HCT116 (cell line): Measurements from ENCODE around the gene TNNT2. TPM values are rescaled to one million over a fixed set of nuclear protein-coding genes. Genes with fewer than 3 reads are reported as not detected.

ENCODE experiments used
- ATAC-seq: fragments of 200-7000 bp; cut with Tn5 transposase; 2 replicates; pipeline ENCODE4 v1.9.1; 2020; ENCODE audit warnings: mild to moderate bottlenecking, moderate library complexity
- BruUV-seq: library from RNA; stranded (reverse); fragments of 400-500 nt; replicated peaks from 2 replicates; lab custom pipeline; 2021; lab: Mats Ljungman, UMichigan
- CTCF ChIA-PET: fragments of 300-600 bp; sonication (Branson Sonifier 250); formaldehyde crosslinking; loops from one replicate; lab custom pipeline; 2021; ENCODE audit warnings: antibody characterized with exemption; lab: Charles Lee
- POLR2A ChIA-PET: fragments of 300-600, 350-600 bp; sonication (Branson Sonifier 250); formaldehyde crosslinking; loops from one replicate; lab custom pipeline; 2021; ENCODE audit warnings: antibody characterized with exemption; lab: Charles Lee
- RAD21 ChIA-PET, 2 experiments: fragments of 300-600 bp; sonication (Branson Sonifier 250); formaldehyde crosslinking; loops; one replicate each; lab custom pipeline; 2023; ENCODE audit warnings: low total read pairs in 2 of 2; ENCODE audit not compliant: uncharacterized antibody in 2 of 2, unreplicated experiment in 2 of 2, low non-redundant PET in 1 of 2; lab: Charles Lee
- DNase-seq: peaks from one replicate; pipeline ENCODE4 v3.0.0-alpha.2; 2010; ENCODE audit warnings: low read depth, low spot score
- H2AFZ ChIP-seq: fragments of 200-600 bp; shearing (Covaris generic), sonication (generic); 2 replicates; pipeline ENCODE4 v1.6.1; 2017; ENCODE audit warnings: low read depth, mixed run types, mixed read lengths, antibody characterized with exemption, low read length; ENCODE audit not compliant: poor library complexity, severe bottlenecking
- H3K27ac ChIP-seq: 2 replicates; pipeline ENCODE4 v1.5.1; 2012; ENCODE audit warnings: low read depth, low read length
- H3K27me3 ChIP-seq: fragments of 200-600 bp; sonication (generic); 2 replicates; pipeline ENCODE4 v1.6.1; 2016; ENCODE audit warnings: mixed run types, low read length, mixed read lengths; ENCODE audit not compliant: insufficient read depth
- H3K36me3 ChIP-seq, 2 experiments: fragments of 200-500 bp in 1 of 2; fragments of 200-600 bp in 1 of 2; sonication (Bioruptor generic) in 1 of 2; sonication (generic) in 1 of 2; 2 replicates each; pipeline versions ENCODE4 v1.5.1 to v1.6.1; 2014 to 2016; ENCODE audit warnings: low read length in 2 of 2, inconsistent platforms in 1 of 2, mixed read lengths in 1 of 2, mixed run types in 1 of 2; ENCODE audit not compliant: insufficient read depth in 2 of 2, control insufficient read depth in 1 of 2
- H3K4me1 ChIP-seq, 2 experiments: fragments of 200-600 bp in 1 of 2; sonication (generic) in 1 of 2; 2 replicates each; pipeline versions ENCODE4 v1.5.1 to v1.6.1; 2012 to 2017; ENCODE audit warnings: low read length in 2 of 2, inconsistent platforms in 1 of 2, mild to moderate bottlenecking in 1 of 2, mixed read lengths in 1 of 2, mixed run types in 1 of 2, moderate library complexity in 1 of 2; ENCODE audit not compliant: insufficient read depth in 2 of 2, control insufficient read depth in 1 of 2
- H3K4me2 ChIP-seq: fragments of 200-600 bp; sonication (generic); 2 replicates; pipeline ENCODE4 v1.6.1; 2017; ENCODE audit warnings: mixed run types, low read length, mixed read lengths
- H3K4me3 ChIP-seq, 2 experiments: fragments of 200-600 bp in 1 of 2; sonication (generic) in 1 of 2; replicated peaks in 1 of 2; 2 replicates each; pipeline ENCODE4 v1.5.1; 2011 to 2016; ENCODE audit warnings: low read length in 2 of 2, control low read depth in 1 of 2, low read depth in 1 of 2, mild to moderate bottlenecking in 1 of 2, mixed read lengths in 1 of 2, mixed run types in 1 of 2
- H3K79me2 ChIP-seq: fragments of 200-600 bp; sonication (generic); 2 replicates; pipeline ENCODE4 v1.6.1; 2017; ENCODE audit warnings: mild to moderate bottlenecking, mixed run types, low read length, moderate library complexity, mixed read lengths; ENCODE audit not compliant: insufficient read depth
- H3K9ac ChIP-seq: fragments of 200-600 bp; sonication (generic); 2 replicates; pipeline ENCODE4 v1.6.1; 2016; ENCODE audit warnings: low read length, mixed read lengths
- H3K9me2 ChIP-seq: fragments of 200-600 bp; sonication (generic), shearing (Covaris generic); 2 replicates; pipeline ENCODE4 v1.6.1; 2017; ENCODE audit warnings: mixed run types, mild to moderate bottlenecking, moderate library complexity; ENCODE audit not compliant: insufficient read depth
- H3K9me3 ChIP-seq, 2 experiments: fragments of 200-500 bp in 1 of 2; fragments of 200-600 bp in 1 of 2; sonication (Bioruptor generic) in 1 of 2; sonication (generic) in 1 of 2; 2 replicates each; pipeline ENCODE4 v1.6.1; 2014 to 2017; ENCODE audit warnings: low read length in 2 of 2, mixed read lengths in 2 of 2, inconsistent platforms in 1 of 2, low read depth in 1 of 2, mild to moderate bottlenecking in 1 of 2, mixed run types in 1 of 2, moderate library complexity in 1 of 2; ENCODE audit not compliant: control insufficient read depth in 1 of 2, insufficient read depth in 1 of 2
- H4K20me1 ChIP-seq: fragments of 200-600 bp; sonication (generic), shearing (Covaris generic); 2 replicates; pipeline ENCODE4 v1.6.1; 2017; ENCODE audit warnings: mixed run types, mild to moderate bottlenecking, moderate library complexity; ENCODE audit not compliant: insufficient read depth
- CEBPB ChIP-seq: IDR thresholded peaks from 2 replicates; pipeline ENCODE4 v1.6.1; 2012; ENCODE audit warnings: low read depth
- POLR2AphosphoS5 ChIP-seq: IDR thresholded peaks from 2 replicates; pipeline ENCODE4 v1.6.1; 2011; ENCODE audit warnings: mild to moderate bottlenecking, low read depth, low read length, moderate library complexity
- RAD21 ChIP-seq: IDR thresholded peaks from 2 replicates; pipeline ENCODE4 v1.6.1; 2012; ENCODE audit warnings: low read depth, mild to moderate bottlenecking
- SIN3A ChIP-seq: IDR thresholded peaks from 2 replicates; pipeline ENCODE4 v1.6.1; 2012; ENCODE audit warnings: low read depth
- TCF7L2 ChIP-seq: IDR thresholded peaks from 2 replicates; pipeline ENCODE4 v1.7.0; 2011; ENCODE audit warnings: borderline replicate concordance, inconsistent platforms; ENCODE audit not compliant: insufficient read depth, insufficient read length; ENCODE audit errors: extremely low read depth
- YY1 ChIP-seq: IDR thresholded peaks from 2 replicates; pipeline ENCODE4 v1.6.1; 2011; ENCODE audit warnings: low read length, low read depth, moderate library complexity, mild to moderate bottlenecking; ENCODE audit not compliant: insufficient replicate concordance; ENCODE audit errors: extremely low read depth
- ZFX ChIP-seq: fragments of 450-650 bp; IDR thresholded peaks from 2 replicates; pipeline ENCODE4 v1.6.1; 2017
- intact Hi-C: fragments of 100-400 bp; cut with micrococcal nuclease; formaldehyde crosslinking; loops from 2 replicates; pipeline ENCODE4 v1.10.0; 2022
- total RNA-seq: library from RNA; stranded (reverse); gene quantifications from one replicate; pipeline ENCODE4 v1.2.1, GENCODE V29; 2021; ENCODE audit not compliant: unreplicated experiment
- TF ChIP-seq, protein P1 (sequence below): IDR thresholded peaks from 2 replicates; pipeline ENCODE4 v1.6.1; 2012; ENCODE audit warnings: low read depth

TNNT2 gene
- total RNA-seq, 1 experiment from 2014 or later: 2.0 TPM

DNA sequence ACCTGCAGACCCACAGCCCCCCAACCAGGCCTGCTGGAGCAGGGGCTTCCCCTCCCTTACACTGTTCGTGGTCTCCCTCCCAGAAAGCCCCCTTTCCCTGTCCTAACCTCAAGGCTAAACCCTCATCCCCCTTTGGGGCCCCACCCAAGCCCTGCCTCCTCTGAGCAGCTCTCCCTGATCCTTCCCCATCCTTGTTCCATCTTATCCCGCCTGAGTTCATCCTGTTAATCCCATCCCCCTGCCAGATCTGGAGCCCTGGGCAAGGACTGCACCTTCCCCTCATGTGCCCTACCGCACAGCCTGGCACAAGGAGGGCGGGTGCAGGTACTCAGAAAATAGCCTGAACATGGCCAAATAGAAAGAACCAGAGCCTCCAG is 6.9 kb upstream of the TNNT2 start:
- no peak overlapping the region for H3K4me3 ChIP-seq
- H3K9me2 ChIP-seq: no peaks in the 10 kb centered on the region
- ChIA-PET CTCF (no interaction called here), RAD21 (no interaction called here), POLR2A (no interaction called here)
- DNase-seq (no peak), ATAC-seq (no peak)
- H3K36me3 ChIP-seq: peaks cover 14 to 47% of the 10 kb centered on the region in 2 experiments; a peak in 3 of 4 replicates
- H3K9ac ChIP-seq: no peak overlapping the region
- intact Hi-C loops: no loop called here
- no peaks in the 10 kb centered on the region; the same call in 1 of the 2 replicates for H4K20me1 ChIP-seq
- no peaks in the 10 kb centered on the region for H3K4me1 ChIP-seq
- H3K27ac ChIP-seq: no peak overlapping the region
- no TSS peak for BruUV-seq
- H3K9me3 ChIP-seq: no peaks in the 10 kb centered on the region
- H3K79me2 ChIP-seq: peaks cover 3% of the 10 kb centered on the region; the same call in 1 of the 2 replicates
- H2AFZ ChIP-seq: no peak overlapping the region
- H3K27me3 ChIP-seq: no peaks in the 10 kb centered on the region
- TF ChIP-seq, protein P1, sequence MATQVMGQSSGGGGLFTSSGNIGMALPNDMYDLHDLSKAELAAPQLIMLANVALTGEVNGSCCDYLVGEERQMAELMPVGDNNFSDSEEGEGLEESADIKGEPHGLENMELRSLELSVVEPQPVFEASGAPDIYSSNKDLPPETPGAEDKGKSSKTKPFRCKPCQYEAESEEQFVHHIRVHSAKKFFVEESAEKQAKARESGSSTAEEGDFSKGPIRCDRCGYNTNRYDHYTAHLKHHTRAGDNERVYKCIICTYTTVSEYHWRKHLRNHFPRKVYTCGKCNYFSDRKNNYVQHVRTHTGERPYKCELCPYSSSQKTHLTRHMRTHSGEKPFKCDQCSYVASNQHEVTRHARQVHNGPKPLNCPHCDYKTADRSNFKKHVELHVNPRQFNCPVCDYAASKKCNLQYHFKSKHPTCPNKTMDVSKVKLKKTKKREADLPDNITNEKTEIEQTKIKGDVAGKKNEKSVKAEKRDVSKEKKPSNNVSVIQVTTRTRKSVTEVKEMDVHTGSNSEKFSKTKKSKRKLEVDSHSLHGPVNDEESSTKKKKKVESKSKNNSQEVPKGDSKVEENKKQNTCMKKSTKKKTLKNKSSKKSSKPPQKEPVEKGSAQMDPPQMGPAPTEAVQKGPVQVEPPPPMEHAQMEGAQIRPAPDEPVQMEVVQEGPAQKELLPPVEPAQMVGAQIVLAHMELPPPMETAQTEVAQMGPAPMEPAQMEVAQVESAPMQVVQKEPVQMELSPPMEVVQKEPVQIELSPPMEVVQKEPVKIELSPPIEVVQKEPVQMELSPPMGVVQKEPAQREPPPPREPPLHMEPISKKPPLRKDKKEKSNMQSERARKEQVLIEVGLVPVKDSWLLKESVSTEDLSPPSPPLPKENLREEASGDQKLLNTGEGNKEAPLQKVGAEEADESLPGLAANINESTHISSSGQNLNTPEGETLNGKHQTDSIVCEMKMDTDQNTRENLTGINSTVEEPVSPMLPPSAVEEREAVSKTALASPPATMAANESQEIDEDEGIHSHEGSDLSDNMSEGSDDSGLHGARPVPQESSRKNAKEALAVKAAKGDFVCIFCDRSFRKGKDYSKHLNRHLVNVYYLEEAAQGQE: no peak
- no peak for TF ChIP-seq ZFX
- no peak overlapping the region for H3K4me2 ChIP-seq

DNA sequence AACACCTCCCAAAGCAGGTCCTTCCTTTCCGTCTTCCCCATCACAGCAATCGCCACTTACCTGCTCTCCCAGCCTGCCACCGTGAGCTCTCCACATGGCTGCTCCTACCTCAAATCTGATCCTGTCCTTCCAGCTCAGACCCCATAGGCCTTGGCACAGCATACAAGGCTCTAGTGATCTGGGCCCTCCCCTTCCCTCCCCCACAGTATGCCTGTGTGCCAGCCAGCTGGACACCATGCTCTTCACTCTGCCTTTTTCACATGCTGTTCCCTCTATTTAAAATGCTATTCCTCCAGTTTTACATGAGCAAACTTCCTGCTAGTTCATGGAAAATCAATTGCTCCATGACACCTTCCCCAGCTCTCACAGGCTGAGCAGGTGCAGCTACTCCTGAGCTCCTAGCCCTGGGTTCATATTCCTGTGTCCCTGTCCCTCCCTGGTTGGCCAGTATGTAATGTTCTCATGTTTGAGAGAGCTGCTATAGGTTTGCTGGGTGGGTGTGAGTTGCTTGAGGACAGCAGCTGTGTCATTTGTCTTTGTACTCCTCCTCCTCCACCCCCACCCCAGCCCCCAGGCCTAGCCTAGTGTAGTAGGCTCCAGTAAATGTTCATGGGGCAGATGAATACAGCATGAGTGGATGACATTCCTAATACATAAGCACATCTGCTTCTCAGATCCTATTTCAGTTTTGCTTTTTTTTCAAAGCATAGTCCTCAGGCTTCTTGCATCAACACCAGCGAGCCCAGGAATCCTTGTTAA is 6.3 kb upstream of the TNNT2 start:
- RAD21 ChIA-PET: no interaction called here
- Histone ChIP-seq H3K27ac (no peak overlapping the region), H3K4me2 (no peak overlapping the region), H3K36me3 (peaks cover 9 to 47% of the 10 kb centered on the region in 2 experiments; a peak in 3 of 4 replicates), H3K4me1 (no peaks in the 10 kb centered on the region), H3K9me3 (no peaks in the 10 kb centered on the region), H2AFZ (no peak overlapping the region), H3K4me3 (no peak overlapping the region), H3K27me3 (no peaks in the 10 kb centered on the region), H3K9ac (no peak overlapping the region), H3K79me2 (peaks cover 2% of the 10 kb centered on the region; the same call in 1 of the 2 replicates), H3K9me2 (no peaks in the 10 kb centered on the region), H4K20me1 (no peaks in the 10 kb centered on the region; the same call in 1 of the 2 replicates)
- POLR2A ChIA-PET: no interaction called here
- intact Hi-C loops: no loop called here
- no peak for DNase-seq
- ATAC-seq: no peak
- CTCF ChIA-PET: no interaction called here
- TF ChIP-seq RAD21: no peak
- TF ChIP-seq CEBPB: no peak
- no peak for TF ChIP-seq TCF7L2
- TF ChIP-seq YY1: no peak
- TF ChIP-seq SIN3A: no peak
- TF ChIP-seq POLR2AphosphoS5: no peak
- BruUV-seq: no TSS peak
